ENCODE measurements around the gene NSA2.

DNA sequence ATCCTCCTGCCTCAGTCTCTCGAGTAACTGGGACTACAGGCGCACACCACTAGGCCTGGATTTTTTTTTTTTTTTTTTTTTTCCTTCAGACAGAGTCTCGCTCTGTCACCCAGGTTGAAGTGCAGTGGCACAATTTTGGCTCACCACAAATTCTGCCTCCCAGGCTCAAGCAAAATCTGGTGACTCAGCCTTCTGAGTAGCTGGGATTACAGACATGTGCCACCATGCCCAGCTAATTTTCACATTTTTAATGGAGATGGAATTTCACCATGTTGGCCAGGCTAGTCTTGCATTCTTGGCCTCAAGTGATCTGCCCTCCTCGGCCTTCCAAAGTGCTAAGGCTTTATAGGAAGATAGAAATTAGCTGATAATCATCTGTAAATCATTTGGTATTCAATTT, 43.9 kb downstream of the NSA2 start:
- TF ChIP-seq ZSCAN23 (tag by site-specific recombination; IDR thresholded peaks at IDR 0.05): no peak
- TF ChIP-seq ZNF138 (tag by site-specific recombination; IDR thresholded peaks at IDR 0.05; ENCODE audit: borderline replicate concordance): no peak
- TF ChIP-seq, protein P1, sequence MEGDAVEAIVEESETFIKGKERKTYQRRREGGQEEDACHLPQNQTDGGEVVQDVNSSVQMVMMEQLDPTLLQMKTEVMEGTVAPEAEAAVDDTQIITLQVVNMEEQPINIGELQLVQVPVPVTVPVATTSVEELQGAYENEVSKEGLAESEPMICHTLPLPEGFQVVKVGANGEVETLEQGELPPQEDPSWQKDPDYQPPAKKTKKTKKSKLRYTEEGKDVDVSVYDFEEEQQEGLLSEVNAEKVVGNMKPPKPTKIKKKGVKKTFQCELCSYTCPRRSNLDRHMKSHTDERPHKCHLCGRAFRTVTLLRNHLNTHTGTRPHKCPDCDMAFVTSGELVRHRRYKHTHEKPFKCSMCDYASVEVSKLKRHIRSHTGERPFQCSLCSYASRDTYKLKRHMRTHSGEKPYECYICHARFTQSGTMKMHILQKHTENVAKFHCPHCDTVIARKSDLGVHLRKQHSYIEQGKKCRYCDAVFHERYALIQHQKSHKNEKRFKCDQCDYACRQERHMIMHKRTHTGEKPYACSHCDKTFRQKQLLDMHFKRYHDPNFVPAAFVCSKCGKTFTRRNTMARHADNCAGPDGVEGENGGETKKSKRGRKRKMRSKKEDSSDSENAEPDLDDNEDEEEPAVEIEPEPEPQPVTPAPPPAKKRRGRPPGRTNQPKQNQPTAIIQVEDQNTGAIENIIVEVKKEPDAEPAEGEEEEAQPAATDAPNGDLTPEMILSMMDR (tag by site-specific recombination; IDR thresholded peaks at IDR 0.05): no peak
- no peak for TF ChIP-seq KLF9 (tag by site-specific recombination; IDR thresholded peaks at IDR 0.05; ENCODE audit: low read depth)
- no peak for TF ChIP-seq ZNF426 (tag by site-specific recombination; IDR thresholded peaks at IDR 0.05)
- TF ChIP-seq, protein P2, sequence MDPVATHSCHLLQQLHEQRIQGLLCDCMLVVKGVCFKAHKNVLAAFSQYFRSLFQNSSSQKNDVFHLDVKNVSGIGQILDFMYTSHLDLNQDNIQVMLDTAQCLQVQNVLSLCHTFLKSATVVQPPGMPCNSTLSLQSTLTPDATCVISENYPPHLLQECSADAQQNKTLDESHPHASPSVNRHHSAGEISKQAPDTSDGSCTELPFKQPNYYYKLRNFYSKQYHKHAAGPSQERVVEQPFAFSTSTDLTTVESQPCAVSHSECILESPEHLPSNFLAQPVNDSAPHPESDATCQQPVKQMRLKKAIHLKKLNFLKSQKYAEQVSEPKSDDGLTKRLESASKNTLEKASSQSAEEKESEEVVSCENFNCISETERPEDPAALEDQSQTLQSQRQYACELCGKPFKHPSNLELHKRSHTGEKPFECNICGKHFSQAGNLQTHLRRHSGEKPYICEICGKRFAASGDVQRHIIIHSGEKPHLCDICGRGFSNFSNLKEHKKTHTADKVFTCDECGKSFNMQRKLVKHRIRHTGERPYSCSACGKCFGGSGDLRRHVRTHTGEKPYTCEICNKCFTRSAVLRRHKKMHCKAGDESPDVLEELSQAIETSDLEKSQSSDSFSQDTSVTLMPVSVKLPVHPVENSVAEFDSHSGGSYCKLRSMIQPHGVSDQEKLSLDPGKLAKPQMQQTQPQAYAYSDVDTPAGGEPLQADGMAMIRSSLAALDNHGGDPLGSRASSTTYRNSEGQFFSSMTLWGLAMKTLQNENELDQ (tag by site-specific recombination; IDR thresholded peaks at IDR 0.05; ENCODE audit: low read depth): no peak
- TF ChIP-seq ZNF37A (tag by site-specific recombination; IDR thresholded peaks at IDR 0.05): no peak
- TF ChIP-seq ZNF830 (tag by site-specific recombination; IDR thresholded peaks at IDR 0.05; ENCODE audit: low read depth): no peak
- TF ChIP-seq ZNF621 (tag by site-specific recombination; IDR thresholded peaks at IDR 0.05): no peak
- no peak for TF ChIP-seq ZBTB7A (tag by site-specific recombination; IDR thresholded peaks at IDR 0.05; ENCODE audit: low read depth)
- TF ChIP-seq, protein P3, sequence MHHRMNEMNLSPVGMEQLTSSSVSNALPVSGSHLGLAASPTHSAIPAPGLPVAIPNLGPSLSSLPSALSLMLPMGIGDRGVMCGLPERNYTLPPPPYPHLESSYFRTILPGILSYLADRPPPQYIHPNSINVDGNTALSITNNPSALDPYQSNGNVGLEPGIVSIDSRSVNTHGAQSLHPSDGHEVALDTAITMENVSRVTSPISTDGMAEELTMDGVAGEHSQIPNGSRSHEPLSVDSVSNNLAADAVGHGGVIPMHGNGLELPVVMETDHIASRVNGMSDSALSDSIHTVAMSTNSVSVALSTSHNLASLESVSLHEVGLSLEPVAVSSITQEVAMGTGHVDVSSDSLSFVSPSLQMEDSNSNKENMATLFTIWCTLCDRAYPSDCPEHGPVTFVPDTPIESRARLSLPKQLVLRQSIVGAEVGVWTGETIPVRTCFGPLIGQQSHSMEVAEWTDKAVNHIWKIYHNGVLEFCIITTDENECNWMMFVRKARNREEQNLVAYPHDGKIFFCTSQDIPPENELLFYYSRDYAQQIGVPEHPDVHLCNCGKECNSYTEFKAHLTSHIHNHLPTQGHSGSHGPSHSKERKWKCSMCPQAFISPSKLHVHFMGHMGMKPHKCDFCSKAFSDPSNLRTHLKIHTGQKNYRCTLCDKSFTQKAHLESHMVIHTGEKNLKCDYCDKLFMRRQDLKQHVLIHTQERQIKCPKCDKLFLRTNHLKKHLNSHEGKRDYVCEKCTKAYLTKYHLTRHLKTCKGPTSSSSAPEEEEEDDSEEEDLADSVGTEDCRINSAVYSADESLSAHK (tag by site-specific recombination; IDR thresholded peaks at IDR 0.05): no peak
